DMS153 treated with DMSO at 0.1 percent for 48 hours (cell line): ENCODE measurements around the gene PNPLA8.
"Not testable (repeated sequence)": the region's sequence is repeated elsewhere in the genome, so short reads cannot be mapped to it uniquely, and the experiment has no call there.

Experiments used
- DNase-seq: peaks from one replicate; lab custom pipeline; 2025; ENCODE audit not compliant: unreplicated experiment; lab: John Stamatoyannopoulos, UW

The PNPLA8 gene

GRCh38 chr7:108533712-108534111 lies 7.8 kb upstream of the PNPLA8 start:
- no peak for DNase-seq

- DNase-seq, result peak; percentile 17
Observed at GRCh38 chr7:108529341-108529740, 3.4 kb upstream of the PNPLA8 start.

DNA sequence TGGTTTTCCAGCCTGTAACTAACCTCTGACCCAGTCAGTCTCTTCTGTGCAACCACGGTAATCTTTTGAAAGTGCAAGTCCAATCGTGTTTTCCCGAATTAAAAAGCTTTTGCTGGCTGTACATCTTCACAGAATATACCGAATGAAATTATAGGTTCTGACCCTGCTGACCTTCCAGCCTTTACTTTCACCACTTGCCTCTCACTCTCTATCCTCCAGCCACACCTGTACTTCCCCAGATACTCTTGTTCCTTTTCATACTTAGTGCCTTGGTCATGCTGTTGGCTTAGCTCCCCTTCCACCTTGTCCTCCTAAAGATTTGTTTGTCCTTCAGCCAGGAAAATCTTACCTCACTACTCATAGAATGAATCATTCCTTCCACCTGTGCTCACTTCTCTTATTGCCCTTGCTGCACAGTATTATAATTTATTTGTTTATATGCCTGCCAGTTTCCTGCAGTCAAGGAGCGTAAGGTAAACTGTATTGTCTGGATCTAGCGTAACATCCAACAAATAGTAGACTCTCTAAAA lies 2.3 kb upstream of the PNPLA8 start:
- DNase-seq, result no peak

GRCh38 chr7:108526768-108527017 lies 758 bp upstream of the PNPLA8 start:
- DNase-seq, result no peak

DNA sequence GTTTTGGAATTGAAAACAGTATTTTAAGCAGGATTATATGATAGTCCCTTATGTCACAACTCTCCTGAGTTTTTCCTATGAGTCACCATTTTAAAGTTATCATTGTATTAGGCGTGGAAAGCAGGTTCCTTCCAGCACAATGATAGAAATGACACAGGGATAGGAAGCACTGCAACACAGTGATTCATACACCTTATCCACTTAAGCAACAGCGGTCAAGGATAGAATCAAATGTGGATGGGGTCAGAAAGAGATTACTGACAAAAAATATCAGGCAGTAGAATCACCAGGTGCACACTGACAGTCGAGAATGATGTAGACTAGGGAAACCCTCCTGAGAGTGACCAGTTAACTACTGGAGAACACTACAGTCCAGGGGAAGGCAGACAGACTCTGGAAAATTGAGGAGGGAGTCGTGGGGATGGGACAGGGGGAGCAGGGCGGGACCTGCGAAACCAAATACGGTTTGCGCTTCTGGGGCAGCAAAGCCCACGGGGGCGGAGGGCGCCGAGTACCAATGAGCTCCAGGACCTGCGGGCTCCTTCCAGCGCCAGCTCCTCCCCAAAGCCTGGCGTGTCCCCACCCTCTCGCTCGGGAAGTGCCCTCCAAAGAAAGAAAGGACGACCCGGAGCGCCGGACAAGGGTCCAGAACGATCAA lies 479 bp downstream of the PNPLA8 start:
- peak; percentile 73 for DNase-seq

GRCh38 chr7:108522780-108523179 lies 3.2 kb downstream of the PNPLA8 start:
- no peak for DNase-seq

- no peak for DNase-seq
Observed at GRCh38 chr7:108517951-108518350, 8.0 kb downstream of the PNPLA8 start.

GRCh38 chr7:108515630-108516029 lies 10.3 kb downstream of the PNPLA8 start:
- no peak for DNase-seq

GRCh38 chr7:108515013-108515412 lies 10.9 kb downstream of the PNPLA8 start:
- no peak for DNase-seq

GRCh38 chr7:108511939-108512338 lies 14.0 kb downstream of the PNPLA8 start:
- no peak for DNase-seq

DNA sequence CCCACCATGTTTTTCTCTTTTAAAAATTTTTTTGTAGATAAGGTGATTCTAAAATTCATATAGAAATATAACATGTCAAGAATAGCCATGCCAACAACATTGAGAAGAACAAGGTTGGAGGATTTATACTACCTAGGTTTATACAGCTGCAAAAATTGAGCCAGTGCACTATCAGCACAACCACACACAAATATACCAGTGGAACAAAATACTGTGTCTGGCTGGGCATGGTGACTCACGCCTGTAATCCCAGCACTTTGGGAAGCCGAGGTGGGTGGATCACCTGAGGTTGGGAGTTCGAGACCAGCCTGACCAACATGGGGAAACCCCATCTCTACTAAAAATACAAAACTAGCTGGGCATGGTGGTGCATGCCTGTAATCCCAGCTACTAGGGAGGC lies 21.4 kb downstream of the PNPLA8 start:
- not testable (repeated sequence) for DNase-seq

DNA sequence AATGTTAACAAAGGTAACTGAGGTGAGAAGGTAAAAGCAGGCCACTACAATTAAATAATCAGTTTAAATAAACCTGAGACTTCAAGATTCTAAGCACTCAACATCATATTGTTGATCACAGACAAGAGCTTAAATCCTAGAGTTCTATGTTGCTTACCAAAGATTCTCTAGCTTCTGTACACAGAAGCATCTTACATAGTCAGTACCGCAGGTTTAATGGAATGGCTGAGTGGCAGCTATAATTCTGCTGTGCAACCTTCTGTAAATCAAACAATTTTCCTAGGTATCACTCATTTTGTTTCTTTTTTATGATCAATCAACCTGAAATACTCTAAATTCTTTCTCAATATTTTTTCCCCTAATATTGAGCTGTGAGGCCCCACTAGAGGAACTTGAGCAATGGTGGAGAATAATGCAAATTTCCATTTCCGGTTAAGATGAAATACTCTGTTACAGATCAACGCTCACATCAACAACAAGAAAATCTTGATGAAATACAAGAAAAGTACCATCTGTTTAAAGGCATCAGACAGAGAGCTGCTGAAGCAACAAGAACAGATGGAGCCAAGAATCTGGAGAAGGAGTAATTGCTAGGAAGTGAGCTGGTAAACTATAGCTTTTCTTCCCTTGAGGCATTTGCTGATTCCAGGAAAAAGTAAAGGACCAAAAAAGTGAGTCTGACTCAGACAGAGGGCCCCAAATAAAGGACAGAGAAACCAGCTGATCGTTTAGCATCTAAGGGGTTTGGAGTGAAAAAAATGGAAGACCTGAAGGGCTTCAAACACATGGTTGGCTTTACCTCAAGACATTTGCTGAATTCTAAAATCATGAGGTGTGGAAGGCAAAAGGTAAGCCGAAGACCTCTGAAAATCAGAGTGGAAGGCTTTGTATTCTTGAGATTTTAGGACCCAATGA lies 22.6 kb downstream of the PNPLA8 start:
- no peak for DNase-seq

GRCh38 chr7:108499566-108499965 lies 26.4 kb downstream of the PNPLA8 start:
- no peak for DNase-seq

GRCh38 chr7:108498481-108498880 lies 27.5 kb downstream of the PNPLA8 start:
- DNase-seq, result no peak

DNA sequence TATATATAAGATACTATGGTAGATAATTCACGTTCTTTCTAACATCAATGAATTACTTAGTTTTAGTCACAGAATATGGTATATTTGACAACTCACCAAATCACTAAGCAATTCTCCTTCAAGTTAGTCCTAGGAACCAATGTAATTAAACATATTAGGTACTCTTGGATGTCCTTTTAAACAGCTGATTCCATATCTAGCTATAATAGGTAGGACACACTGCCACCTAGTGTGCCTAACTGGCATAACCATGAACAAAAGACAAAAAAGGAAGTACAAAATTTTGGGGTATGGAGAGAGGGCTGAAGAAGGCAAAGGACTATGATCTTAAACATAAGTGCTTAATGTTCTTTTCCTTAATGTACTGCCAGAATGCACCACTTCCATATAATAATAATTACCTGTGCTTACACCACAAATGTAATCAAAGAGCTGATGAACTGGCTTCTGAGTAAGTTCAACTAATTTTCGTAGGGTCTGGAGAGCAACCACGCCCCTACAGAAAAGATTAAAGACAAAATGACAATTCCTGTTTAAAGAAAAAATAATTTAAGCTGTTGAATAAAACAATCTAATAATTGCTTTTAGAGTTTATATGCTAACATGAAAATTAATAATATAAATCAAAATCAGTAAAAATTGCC lies 28.7 kb downstream of the PNPLA8 start:
- peak; percentile 49 for DNase-seq

DNA sequence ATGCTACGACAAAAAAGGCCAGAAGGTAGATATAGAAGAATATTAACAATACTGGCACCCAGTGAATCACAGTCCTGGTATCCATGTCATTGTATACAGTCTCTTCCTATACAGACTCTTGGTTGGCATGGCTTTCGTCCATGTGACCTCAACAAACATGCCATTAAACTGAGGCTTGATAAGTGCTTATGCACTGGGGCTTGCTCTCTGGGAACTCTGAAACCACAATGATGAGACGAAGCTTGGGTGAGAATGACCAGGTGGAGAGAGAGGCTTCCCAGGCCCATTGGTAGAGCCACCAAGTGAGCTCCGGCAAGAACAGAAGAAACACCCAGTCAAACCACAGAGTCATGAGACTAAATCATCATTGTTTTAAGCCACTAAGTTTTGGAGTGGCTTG lies 33.2 kb downstream of the PNPLA8 start:
- DNase-seq, result no peak

GRCh38 chr7:108488768-108489538 lies 37.0 kb downstream of the PNPLA8 start:
- DNase-seq, result no peak

- no peak for DNase-seq
Observed at GRCh38 chr7:108487646-108488045, 38.3 kb downstream of the PNPLA8 start.

- no peak for DNase-seq
Observed at GRCh38 chr7:108486291-108486966, 39.5 kb downstream of the PNPLA8 start.

DNA sequence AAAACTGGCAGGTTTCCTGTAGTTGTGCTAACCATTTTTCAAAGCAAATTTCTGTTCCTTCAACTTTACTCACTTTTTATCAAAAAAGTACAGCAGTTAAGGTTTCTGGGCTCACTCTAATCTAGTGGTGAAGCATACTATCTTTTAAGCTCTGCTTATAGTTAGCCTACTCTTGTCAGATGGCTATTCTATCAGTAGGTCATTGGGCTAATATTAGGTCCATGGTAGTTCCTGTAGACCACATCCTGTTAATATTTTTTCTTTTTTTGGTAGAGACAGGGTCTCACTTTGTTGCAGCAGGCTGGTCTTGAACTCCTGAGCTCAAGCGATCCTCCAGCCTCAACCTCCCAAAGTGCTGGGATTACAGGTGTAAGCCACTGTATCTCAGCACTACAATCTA lies 41.8 kb downstream of the PNPLA8 start:
- no peak for DNase-seq

DNA sequence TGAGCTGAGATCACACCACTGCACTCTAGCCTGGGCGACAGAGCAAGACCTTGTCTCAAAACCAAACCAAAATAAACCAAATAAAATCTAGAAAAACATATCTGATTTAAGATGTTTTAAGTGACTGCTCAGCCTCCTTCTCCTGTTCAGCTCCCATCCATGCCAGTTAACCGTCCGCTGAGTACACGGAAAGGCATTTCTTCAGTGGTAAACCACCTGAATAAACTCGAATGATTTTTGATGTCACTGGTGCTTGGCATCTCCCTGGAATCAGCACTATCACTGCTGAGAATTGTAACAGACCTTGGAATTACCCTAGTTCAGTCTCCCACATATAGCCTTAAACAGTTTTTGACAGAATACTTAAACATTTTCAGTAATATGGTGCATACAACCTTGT lies 45.6 kb downstream of the PNPLA8 start:
- DNase-seq, result no peak
